Measurements from ENCODE around the gene CFAP410.
A peak's percentile ranks its signal among the peaks of the same experiment; 100 is the strongest.
"Not testable (repeated sequence)": the region's sequence is repeated elsewhere in the genome, so short reads cannot be mapped to it uniquely, and the experiment has no call there.

CFAP410 gene

DNA sequence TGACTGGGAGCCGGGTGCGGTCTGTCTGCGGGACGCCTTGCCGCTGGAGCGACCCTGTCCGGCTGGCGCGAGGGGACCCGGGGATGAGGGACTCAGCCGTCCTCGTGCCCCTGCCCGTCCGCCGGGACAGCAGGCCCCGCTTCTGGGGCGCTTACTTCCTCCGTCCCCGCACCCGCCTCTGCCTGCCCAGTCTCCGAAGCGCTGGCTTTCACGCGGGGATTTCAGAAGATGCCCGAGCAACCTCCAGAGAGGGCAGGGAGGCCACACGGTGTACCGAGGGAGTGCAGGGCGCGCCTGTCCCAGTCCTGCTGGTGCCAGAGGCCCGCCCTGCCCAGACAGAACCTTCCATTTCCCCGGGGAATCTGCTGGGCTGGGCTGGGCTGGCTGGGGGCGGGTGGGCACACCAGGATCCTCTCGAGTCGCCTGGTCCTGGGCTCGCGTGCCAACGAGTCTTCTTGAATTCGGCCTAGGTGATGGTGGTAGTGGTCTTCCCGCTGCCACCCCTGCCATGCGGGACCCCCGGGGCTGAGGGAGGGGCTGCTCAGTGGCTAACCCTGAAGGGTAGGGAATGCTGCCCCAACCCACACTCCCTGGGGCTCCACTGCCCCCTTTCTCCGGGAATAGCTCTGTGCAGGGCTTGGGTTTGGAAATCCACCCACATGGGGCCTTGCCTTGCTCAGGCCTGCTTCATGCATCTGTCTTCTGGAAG lies 11.7 kb upstream of the CFAP410 start:
- no peak for DNase-seq (ENCODE audit: low read depth)

DNA sequence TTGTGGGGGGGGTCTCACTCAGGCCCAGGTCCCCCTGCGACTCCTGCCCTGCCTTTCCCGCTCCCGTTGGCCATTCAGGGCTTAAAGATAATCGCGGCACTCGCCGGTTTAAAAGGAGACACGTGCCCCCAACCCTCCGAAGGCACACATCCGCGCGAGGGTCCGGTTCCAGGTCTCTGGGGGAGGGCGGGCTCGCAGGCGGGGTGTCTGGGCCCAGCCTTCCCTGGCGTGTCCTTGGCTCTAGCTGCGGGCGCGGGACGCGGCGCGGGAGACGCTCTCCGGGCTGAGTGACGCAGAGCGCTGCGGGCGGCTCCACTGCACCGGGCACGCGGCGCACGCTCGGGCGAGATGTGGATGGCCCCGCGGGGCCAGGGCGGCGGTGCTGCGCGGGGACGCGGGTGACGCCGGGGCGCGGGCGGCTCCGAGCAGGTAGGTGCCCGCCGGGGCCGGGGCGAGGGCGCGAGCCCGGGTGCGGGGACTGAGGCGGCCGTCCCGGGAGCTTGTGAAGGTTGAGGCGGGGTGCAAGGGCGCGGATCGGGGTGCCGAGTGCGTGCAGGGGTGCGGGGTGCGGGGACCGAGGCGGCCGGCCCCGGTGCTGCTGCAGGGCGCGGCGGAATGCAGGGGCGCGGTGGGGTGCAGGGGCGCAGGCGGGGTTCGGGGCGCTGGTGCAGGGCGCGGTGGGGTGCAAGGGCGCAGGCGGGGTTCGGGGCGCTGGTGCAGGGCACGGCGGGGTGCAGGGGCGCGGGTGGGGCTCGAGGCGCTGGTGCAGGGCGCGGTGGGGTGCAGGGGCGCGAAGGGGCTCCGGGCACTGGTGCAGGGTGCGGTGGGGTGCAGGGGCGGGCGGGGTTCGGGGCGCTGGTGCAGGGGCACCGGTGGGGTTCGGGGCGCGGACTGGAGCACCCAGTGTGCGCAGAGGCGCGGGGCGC lies 10.9 kb upstream of the CFAP410 start:
- no peak for DNase-seq (ENCODE audit: low read depth)

DNA sequence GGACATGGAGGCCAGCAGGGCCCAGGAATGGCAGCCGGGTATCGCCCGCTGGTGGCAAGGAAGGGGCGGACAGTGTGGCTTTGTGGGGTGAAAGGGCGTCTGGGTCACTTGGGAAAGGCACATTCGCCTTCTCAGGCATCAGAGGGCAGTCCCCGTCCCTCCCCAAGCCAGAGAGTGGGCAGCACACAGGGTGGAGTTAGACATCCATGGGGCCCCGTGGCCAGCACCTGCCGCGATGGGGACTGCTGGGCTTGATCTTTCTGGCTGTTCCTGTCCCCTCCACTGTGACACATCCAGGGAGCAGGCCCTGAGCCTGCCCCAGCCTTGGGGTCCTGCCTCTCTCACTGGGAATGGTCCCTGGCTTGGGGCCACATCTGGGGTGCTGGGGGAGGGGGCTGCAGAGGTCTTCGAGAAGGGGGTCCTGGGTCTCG lies 10.2 kb upstream of the CFAP410 start:
- DNase-seq (ENCODE audit: low read depth) = no peak

DNA sequence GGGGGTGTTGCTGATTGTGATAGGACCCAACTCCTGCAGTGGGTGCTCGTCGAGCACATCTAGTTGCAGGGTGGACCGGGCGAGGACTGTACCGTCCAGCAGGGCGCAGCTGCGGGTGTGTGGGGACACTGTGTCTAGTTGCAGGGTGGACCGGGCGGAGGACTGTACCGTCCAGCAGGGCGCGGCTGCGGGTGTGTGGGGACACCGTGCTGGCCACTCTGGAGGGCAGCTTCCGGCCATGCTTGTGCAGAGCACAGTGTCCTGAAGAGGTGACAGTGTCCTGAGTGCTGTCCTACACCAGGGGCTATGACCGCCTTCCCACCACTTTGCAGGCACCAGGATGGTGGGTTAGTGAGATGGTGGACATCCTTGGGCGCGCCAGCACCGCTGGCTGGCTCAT lies 9.7 kb upstream of the CFAP410 start:
- no peak for DNase-seq (ENCODE audit: low read depth)

DNA sequence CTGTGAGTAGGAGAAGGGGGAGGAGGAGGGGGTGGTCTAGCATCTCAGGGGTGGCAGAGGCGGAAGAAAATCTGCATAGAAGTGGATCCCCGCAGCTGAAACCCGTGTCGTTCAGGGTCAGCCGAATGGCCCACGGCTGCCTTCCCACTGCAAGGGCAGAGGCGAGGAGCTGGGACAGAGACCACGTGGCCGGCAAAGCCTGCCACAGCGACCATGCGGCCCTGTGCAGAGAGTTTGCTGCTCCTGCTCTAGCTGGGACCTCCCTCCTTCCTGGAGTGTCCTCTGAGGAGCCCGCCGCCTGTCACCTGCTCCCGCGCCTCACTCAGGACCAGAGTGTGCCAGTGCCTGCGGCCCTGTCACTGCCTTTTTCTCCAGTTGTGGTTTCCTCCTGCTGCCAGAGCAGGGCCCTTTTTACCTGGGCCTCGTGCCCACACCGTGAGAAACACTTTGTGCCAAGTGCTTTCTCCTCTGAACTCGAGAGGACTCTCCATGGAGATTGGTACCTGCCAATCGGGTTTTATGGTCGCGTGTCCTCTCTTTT lies 8.8 kb upstream of the CFAP410 start:
- no peak for DNase-seq (ENCODE audit: low read depth)

DNA sequence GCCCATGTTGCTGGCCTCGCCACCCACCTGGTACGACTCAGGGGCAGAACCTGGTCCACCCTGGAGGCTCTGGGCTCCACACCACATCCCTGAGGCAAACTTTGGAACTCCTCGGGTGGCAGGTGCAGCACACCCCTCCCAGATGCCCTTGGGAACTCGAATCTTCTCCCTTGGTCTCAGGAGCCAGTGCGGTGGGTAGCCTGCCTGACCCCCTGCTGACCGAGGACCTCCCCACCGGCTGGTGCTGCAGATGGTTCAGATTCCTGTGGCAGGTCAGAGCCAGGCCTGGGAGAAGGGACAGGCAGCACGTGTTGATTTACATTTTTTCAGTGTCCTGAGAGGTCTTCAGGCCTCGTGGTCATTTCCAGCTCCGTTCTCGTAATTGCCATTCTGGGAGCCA lies 6.3 kb upstream of the CFAP410 start:
- no peak for DNase-seq (ENCODE audit: low read depth)

DNA sequence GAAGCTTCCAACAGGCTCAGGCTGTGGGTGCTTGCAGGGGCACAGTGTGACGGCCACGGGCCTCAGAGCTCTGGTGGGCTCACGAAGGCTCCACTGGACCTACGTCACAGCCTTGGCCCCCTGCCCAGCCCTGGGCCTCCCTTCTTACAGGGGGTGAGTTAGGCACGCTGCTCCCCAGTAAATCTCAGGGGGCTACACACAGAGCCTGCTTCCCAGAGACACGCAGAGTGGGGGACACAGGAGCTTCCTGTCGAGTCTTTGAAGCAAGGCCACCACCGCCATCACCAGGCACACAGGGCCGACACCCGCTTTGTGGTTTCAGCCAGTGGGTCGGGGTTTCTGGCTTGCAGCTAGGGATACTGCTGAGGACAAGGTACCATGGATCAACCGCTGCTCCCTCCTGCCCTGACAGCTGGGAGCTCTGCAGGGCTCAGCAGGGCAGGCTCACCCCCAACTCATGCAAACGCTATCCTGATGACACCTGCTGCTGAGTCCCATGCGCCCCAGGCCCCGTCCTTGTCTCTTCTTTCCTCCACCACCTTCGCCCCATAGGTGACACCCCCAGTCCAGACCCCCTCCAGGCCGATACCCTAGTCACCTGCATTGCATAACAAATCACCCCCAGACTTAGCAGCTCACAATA lies 5.5 kb upstream of the CFAP410 start:
- no peak for DNase-seq (ENCODE audit: low read depth)

DNA sequence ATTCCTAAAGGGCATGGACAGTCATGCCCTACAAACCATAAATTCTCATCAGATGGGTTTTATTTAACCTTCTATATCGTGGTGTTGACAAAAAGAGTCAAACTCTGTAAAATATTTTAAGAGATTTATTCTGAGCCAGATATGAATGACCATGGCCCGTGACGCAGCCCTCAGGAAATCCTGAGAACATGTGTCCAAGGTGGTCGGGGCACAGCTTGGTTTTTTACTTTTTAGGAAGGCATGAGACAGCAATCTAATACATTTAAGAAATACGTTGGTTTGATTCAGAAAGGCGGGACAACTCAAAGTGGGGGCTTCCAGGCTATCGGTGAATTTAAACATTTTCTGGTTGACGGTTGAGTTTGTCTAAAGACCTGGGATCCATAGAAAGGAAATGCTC lies 3.8 kb upstream of the CFAP410 start:
- not testable (repeated sequence) for DNase-seq (ENCODE audit: low read depth)

DNA sequence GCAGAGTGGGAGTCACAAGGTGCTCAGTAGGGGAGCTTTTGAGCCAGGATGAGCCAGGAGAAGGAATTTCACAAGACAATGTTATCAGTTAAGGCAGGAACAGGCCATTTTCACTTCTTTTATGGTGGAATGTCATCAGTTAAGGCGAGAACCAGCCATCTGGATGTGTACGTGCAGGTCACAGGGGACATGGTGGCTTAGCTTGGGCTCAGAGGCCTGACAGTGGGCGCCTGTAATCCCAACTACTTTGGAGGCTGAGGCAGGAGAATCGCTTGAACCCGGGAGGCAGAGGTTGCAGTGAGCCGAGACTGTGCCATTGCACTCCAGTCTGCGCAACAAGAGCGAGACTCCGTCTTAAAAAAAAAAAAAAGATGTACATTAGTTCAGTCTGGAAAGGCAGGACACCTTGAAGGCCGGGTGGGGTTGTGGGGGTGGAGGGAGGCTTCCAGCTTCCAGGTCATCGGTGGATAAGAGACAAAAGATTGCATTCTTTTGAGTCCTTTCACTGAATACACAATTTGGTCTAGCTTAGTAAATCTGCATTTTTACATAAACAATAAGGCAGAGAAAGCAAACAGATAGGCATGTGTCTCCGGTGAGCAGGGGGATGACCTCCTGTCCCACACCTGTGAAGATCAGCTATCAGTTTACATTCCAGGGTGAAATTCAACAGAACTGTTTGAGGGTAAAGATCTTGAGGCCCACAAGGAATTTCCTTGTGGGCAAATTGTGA lies 2.7 kb upstream of the CFAP410 start:
- DNase-seq (ENCODE audit: low read depth) = not testable (repeated sequence)

DNA sequence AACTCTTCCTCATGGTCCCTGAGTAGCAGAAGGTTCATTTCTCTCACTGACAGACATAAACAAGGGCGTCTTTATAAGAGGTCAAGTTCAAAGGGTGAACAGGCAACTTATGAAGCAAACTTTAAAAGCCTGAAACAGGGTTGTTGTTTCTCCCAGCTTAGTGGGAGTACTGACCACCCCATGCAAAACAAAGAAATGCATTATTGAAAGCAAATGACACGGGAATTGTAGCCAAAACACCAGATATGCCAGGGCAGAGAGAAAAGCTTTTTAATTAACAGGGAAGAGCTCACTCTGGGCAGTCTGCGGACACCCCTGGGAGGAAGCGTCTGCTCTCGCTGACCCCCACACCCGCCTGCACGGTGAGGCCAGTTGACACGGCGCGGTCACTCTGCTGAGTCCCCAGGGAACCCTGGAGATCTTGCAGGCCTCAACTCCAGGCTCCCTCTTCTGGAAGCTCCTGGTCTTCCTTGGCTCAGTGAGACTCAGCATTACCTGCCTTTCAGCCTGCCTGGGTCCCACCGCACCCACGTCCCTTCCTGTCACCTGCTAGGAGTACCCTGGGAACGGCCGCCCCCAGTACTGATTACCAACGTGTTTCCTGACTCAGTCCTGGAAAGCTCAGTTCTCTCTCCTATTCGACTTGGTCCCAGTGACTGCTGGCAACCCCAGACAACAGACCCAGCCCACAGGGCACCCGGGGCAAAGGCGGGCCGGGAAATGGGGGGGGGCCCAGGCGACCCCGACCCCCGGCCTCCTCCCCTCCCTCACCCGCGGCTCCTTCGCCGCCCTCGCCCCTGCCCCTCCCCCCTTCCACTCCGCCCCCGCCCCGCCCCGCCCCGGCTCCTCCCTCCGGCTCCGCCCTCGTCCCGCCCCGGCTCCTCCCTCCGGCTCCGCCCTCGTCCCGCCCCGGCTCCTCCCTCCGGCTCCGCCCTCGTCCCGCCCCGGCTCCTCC lies 972 bp downstream of the CFAP410 start:
- peak; percentile 13 for DNase-seq (ENCODE audit: low read depth)

DNA sequence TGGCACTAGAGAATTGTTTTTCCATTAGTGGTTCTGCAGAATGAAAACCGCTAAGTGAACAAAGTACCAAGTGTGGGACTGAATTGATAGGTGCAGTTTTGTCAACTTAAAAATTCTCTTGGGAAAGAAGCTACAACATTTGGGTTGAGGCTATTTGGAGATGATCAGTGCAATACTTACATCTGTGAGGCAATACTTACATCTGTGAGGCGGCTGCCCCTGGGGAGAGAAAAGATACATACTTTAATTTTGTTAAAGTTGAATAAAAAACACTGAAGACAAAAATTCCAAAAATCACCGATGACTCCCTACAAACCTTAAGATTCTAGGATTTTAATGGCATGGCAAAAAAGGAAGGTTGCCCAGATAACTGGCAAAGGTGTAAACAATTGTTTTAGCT lies 1.7 kb downstream of the CFAP410 start:
- no peak for DNase-seq (ENCODE audit: low read depth)

DNA sequence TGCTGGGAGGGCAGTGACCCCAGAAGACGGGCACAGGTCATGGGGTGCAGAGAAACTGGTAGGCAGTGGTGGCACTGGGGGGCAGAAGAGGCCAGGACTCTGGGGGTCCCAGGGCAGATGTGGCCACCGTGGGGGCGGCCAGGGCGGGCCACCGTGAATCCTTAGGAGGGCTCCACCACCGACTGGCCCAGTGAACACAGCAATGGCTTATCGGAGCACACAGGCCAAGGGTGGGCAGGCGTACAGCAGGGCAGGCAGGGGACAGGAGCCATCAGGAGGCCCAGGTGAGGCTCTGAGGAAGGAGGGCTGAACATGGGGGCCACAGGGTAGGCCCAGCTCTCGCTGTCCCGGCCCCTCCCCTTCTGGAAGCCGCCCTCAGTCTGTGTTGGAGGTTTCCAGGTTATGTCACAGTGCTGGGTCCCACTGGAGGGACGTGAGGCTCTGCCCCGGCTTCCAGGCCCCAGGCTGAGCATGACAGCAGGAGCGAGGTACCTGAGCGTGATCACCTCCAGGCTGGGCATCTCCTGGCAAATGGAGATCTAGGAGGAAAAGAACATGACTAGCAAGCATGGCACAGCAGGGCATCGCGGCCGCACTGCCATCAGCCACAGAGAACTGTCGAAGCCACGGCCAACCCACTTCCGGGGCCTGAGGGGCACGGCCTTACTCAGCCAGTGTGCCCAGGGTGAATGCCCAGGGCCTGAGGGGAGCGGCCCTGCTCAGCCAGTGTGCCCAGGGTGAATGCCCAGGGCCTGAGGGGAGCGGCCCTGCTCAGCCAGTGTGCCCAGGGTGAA lies 3.7 kb downstream of the CFAP410 start:
- no peak for DNase-seq (ENCODE audit: low read depth)

DNA sequence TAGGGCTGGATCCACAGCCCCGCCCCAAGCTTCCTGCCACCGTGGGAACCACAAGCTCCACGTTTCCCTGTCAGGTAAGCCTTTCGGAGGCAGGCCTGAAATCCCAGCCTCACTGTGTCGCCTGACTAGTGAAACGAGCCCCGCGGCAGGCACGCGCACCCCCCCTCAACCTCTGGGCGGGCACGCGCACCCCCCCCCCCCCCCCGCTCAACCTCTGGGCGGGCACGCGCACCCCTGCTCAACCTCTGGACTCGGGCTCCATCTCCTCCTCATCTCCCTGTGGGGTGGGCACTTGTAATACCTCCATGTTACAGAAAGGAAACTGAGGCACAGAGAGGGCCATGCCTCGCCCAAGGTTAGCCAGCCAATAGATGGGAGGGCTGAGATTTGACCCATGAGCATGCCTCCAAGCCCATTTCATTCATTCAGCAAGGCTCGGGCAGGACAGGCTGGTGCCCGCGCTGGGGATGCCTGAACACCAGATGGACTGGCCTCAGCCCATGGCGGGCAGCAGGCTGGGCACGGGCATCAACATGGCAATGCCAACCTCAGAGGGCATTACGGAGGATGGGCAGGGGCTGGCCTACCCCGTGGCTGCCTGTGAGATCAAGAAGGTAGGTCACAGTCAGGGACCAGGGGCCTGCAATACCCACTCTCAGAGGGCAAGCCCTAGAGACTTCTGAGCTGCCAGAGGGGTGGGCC lies 4.7 kb downstream of the CFAP410 start:
- DNase-seq (ENCODE audit: low read depth) = no peak

DNA sequence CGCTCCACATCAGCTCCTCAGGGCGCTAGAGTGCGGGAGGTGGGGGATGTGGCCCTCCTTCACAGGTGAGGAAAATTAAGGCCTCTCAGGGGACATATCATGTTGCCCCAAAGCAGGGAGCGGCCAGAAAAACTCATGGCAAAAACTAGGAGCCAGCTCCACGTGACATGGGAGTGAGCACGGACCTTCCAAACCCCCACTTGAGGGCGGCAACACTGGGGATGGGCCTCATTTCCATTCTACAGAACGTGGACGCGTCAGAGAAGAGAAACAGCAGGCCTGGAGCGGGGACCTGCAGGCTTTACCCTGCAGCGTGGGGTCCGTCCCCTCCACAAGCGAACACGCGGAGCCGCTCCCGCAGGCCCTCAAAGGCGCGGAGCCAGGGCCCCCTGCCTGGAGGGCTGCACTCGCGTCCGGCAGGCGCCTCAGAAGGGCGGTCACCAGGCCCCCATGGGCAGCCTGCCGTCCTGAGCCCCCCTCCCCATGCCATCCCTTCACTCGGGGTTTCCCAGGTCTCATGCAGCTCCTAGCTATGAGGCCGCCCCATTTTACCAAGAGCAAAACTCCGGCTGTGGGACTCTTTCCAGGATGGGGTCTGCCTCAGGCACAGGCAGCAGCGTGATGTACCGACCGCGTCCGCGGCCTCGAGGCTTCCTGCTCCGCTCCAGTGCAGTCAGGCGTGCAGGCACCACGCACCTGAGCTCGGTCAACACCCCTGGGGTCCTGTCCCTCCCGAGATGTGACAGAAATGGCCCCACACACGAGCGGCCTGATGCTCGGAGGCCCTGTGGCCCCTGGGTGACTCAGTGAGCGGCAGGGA lies 5.5 kb downstream of the CFAP410 start:
- no peak for DNase-seq (ENCODE audit: low read depth)

DNA sequence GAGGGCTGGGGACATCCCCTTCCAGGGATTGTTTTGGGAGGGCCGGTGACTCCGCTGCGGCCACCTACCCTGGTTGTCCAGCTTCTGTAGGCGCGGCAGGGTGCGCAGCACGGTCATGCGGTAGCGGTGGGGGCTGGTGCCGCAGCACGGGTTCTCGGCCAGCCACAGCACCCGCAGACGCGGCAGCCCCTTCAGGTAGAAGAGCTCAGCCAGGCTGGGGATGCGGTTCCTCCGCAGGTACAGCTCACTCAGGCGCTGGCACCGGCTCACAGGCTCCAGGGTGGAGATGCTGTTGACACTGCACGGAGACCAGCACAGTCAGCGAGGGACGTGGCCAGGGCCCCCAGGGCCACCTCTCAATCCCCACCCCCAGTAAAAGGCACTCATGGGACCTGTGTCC lies 6.2 kb downstream of the CFAP410 start:
- no peak for DNase-seq (ENCODE audit: low read depth)

DNA sequence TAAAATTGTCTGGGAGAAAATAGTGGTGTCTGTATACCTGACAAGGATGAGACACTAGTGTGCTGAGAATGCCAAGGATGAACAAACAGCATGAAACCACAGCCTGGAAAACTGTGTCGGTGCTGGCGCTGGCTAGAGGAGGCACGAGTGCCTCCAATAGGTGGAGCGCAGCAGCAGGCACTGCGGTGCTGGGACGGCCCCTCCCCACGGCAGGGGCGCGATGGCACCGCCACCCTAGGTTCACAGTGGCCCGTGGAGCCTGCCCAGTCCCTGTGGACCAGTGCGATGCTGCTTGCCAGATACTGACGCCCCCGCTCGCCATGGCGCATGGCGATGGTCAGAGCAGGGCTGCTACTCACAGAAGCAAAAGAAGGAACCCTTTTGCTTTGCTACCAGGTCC lies 6.8 kb downstream of the CFAP410 start:
- no peak for DNase-seq (ENCODE audit: low read depth)

DNA sequence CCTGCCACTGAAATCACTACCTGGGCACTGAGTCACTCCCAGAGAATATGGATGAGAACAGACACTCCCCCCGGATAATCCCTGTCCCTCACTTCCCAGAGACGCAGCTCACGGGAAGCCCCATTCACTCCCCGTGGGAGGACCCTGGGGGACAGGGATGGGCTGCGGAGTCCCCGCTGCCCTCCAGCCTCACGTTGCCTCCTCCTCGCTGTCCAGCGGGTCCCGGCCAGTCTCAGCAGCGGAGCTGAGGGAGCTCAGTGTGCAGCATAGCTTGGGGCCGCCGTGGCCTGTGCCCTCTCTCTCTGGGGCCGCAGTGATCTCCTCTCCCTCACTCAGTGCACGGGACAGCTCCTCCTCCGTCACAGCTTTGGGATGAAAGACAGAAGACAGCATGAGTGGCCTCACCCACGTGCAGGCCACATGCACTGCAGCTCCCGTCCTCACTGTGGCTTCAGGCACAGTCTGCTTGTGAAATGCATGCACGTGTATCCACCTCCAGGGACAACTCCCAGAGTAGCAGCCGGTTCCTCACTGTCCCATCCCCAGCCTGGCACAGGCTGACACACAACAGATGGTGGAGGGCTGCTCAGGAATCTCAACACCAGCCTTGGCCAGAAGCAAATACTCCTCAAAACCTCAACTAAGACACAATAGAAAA lies 7.4 kb downstream of the CFAP410 start:
- DNase-seq (ENCODE audit: low read depth) = no peak

DNA sequence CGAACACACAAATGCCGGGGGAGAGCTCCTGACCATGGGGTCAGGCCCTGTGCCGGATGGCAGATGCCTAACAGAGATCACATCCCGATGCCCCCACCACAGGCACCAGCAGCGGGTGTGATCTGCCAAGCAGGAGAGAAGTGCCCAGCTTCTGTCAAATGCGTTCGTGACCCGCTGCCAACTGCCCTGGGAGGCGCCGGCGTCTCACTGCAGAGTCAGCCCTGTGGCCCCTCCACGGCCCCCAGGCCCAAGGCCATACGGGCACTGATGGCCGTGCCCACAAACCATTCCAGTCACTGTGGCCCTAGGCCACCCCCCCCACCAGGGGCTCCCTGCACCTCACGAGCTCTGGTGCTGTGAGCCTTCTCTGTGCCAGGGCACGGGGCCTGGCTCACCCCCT lies 8.0 kb downstream of the CFAP410 start:
- no peak for DNase-seq (ENCODE audit: low read depth)

Measured in activated T-cell treated with anti-CD3 and anti-CD28 coated beads for 48 hours (primary cell).